Tibial nerve (tissue), 4 donors: ENCODE data around the gene MRPS14. TPM values are rescaled to one million over a fixed set of nuclear protein-coding genes. Genes with fewer than 3 reads are reported as not detected.
A peak's percentile ranks its signal among the peaks of the same experiment; 100 is the strongest.

Experiments used
- DNase-seq, 2 donors: peaks; one replicate each; pipeline ENCODE4 v3.0.0-alpha.2; 2019; ENCODE audit warnings: low spot score in 2 of 2
- H3K27ac ChIP-seq, 4 donors: fragments of 200-600 bp; sonication (generic) in 3 of 4; one replicate each; pipeline ENCODE4 v1.5.1; 2017 to 2019; ENCODE audit warnings: mild to moderate bottlenecking in 1 of 4
- H3K27me3 ChIP-seq, 2 donors: fragments of 200-600 bp; sonication (generic) in 1 of 2; one replicate each; pipeline versions ENCODE4 v1.5.1 to v1.6.0; 2017 to 2019
- H3K36me3 ChIP-seq, 3 donors: fragments of 200-600 bp; sonication (generic); one replicate each; pipeline ENCODE4 v1.5.1; 2018 to 2019
- H3K4me1 ChIP-seq, 4 donors: fragments of 200-600 bp; sonication (generic) in 3 of 4; one replicate each; pipeline ENCODE4 v1.5.1; 2017 to 2019
- H3K4me3 ChIP-seq, 4 donors: fragments of 200-600 bp; sonication (generic) in 3 of 4; one replicate each; pipeline ENCODE4 v1.5.1; 2017 to 2019; ENCODE audit warnings: mild to moderate bottlenecking in 1 of 4, moderate library complexity in 1 of 4
- H3K9me3 ChIP-seq, 4 donors: fragments of 200-600 bp; sonication (generic) in 3 of 4; one replicate each; pipeline ENCODE4 v1.5.1; 2017 to 2019
- CTCF ChIP-seq, 5 experiments: fragments of 200-600 bp in 3 of 5; fragments of 450-650 bp in 2 of 5; sonication (generic) in 3 of 5; IDR thresholded peaks; one replicate each; pipeline ENCODE4 v1.5.1; 2016 to 2019; ENCODE audit warnings: antibody characterized with exemption in 5 of 5, mild to moderate bottlenecking in 3 of 5, moderate library complexity in 2 of 5
- EP300 ChIP-seq, 2 donors: sonication (generic); formaldehyde crosslinking; IDR thresholded peaks; one replicate each; pipeline ENCODE4 v1.6.1; 2017; ENCODE audit warnings: antibody characterized with exemption in 2 of 2, mild to moderate bottlenecking in 1 of 2
- POLR2A ChIP-seq, 2 donors: fragments of 450-650 bp; IDR thresholded peaks; one replicate each; pipeline ENCODE4 v1.6.1; 2017; ENCODE audit warnings: antibody characterized with exemption in 2 of 2, mild to moderate bottlenecking in 2 of 2, moderate library complexity in 2 of 2
- WGBS, 2 donors: methylation state at CpG; one replicate each; pipeline ENCODE4 v1.1.5; 2018; 5-methylcytosine and 5-hydroxymethylcytosine counted together
- total RNA-seq, 4 donors: library from RNA; depleted of rRNA; stranded (reverse); fragments of >200 nt; gene quantifications; one replicate each; pipeline ENCODE4 v1.1.0, GENCODE V29; 2016

MRPS14 gene
- total RNA-seq, 4 donors from 2014 or later = 18.8 to 33.4 (median 26.2) TPM

GRCh38 chr1:175005085-175005783 lies 18.0 kb downstream of the MRPS14 start:
- H3K27ac ChIP-seq = no peak overlapping the region
- no peak for TF ChIP-seq POLR2A (IDR thresholded peaks at IDR 0.05)
- DNase-seq = no peak
- peaks cover 0 to 40% (median 13%) of the 10 kb centered on the region in 4 donors for H3K4me1 ChIP-seq
- no peaks in the 10 kb centered on the region for H3K27me3 ChIP-seq
- H3K4me3 ChIP-seq = no peak overlapping the region
- H3K9me3 ChIP-seq = no peaks in the 10 kb centered on the region
- H3K36me3 ChIP-seq = peaks cover 0 to 48% (median 0%) of the 10 kb centered on the region in 3 donors
- 86 to 94% methylated on average over 8 of the region's 8 CpGs for WGBS, 2 donors

- no peak overlapping the region for H3K27ac ChIP-seq
- peaks cover 0 to 32% (median 0%) of the 10 kb centered on the region in 3 donors for H3K36me3 ChIP-seq
- TF ChIP-seq CTCF (IDR thresholded peaks at IDR 0.05) = no peak
- no peak for TF ChIP-seq POLR2A (IDR thresholded peaks at IDR 0.05)
- TF ChIP-seq EP300 (IDR thresholded peaks at IDR 0.05) = no peak
- H3K4me1 ChIP-seq = peaks cover 0 to 44% (median 13%) of the 10 kb centered on the region in 4 donors
- no peaks in the 10 kb centered on the region for H3K9me3 ChIP-seq
- no peak overlapping the region for H3K4me3 ChIP-seq
- no peaks in the 10 kb centered on the region for H3K27me3 ChIP-seq
- WGBS, 2 donors = 63 to 64% methylated on average over 2 of the region's 2 CpGs
- DNase-seq = no peak
Observed at GRCh38 chr1:175003521-175003920, 19.7 kb downstream of the MRPS14 start.

- WGBS, 2 donors = 77 to 80% methylated on average over 17 of the region's 17 CpGs
- TF ChIP-seq POLR2A (IDR thresholded peaks at IDR 0.05) = no peak
- no peak for TF ChIP-seq CTCF (IDR thresholded peaks at IDR 0.05)
- TF ChIP-seq EP300 (IDR thresholded peaks at IDR 0.05) = no peak
- Histone ChIP-seq H3K9me3 (no peaks in the 10 kb centered on the region), H3K4me3 (no peak overlapping the region), H3K36me3 (peaks cover 0 to 27% (median 0%) of the 10 kb centered on the region in 3 donors), H3K27me3 (no peaks in the 10 kb centered on the region), H3K4me1 (peaks cover 0 to 49% (median 13%) of the 10 kb centered on the region in 4 donors), H3K27ac (peak overlapping the region in 1 of 4 donors; percentile 5)
- no peak for DNase-seq
Observed at GRCh38 chr1:175002910-175003517, 20.2 kb downstream of the MRPS14 start.

- Histone ChIP-seq H3K9me3 (no peaks in the 10 kb centered on the region), H3K27me3 (no peaks in the 10 kb centered on the region), H3K27ac (peak overlapping the region; percentile 96 to 100 (median 98)), H3K4me1 (peaks cover 0 to 51% (median 13%) of the 10 kb centered on the region in 4 donors), H3K4me3 (peak overlapping the region; percentile 84 to 99 (median 94)), H3K36me3 (peaks cover 0 to 7% (median 0%) of the 10 kb centered on the region in 3 donors)
- WGBS, 2 donors = 6% methylated on average over 5 of the region's 5 CpGs
- TF ChIP-seq CTCF (IDR thresholded peaks at IDR 0.05) = no peak
- TF ChIP-seq EP300 (IDR thresholded peaks at IDR 0.05) = no peak
- no peak for TF ChIP-seq POLR2A (IDR thresholded peaks at IDR 0.05)
- no peak for DNase-seq
Observed at GRCh38 chr1:175000697-175001187, 22.5 kb downstream of the MRPS14 start.

- Histone ChIP-seq H3K27me3 (no peaks in the 10 kb centered on the region), H3K9me3 (no peaks in the 10 kb centered on the region), H3K36me3 (peaks cover 0 to under 1% (median 0%) of the 10 kb centered on the region in 3 donors), H3K4me1 (peaks cover 0 to 51% (median 13%) of the 10 kb centered on the region in 4 donors), H3K27ac (peak within 1 kb of the TSS; percentile 96 to 100 (median 98)), H3K4me3 (peak within 1 kb of the TSS; percentile 84 to 99 (median 94))
- 0 to 1% methylated on average over 40 to 63 of the region's 71 CpGs for WGBS, 2 donors
- peak; percentile 26 to 34 for DNase-seq
- TF ChIP-seq EP300 (IDR thresholded peaks at IDR 0.05) = peak in 1 of 2 donors; percentile 35
- peak; percentile 70 to 85 for TF ChIP-seq POLR2A (IDR thresholded peaks at IDR 0.05)
- no peak for TF ChIP-seq CTCF (IDR thresholded peaks at IDR 0.05)
Observed at GRCh38 chr1:174999936-175000696, 23.1 kb downstream of the MRPS14 start, which contains the start of gene CACYBP. Gene CACYBP, plus strand, starts transcription at chr1:174999947. Its CDS starts 234 bp downstream, at chr1:175000181.
